T47D (cell line): Measurements from ENCODE around the gene SLC12A2.
A peak's percentile ranks its signal among the peaks of the same experiment; 100 is the strongest.

Source experiments
- DNase-seq, 2 experiments: peaks; one replicate each; pipeline versions ENCODE4 v3.0.0 to v3.0.0-alpha.2; 2011 to 2012; ENCODE audit warnings: low read depth in 1 of 2, low spot score in 1 of 2
- JUND ChIP-seq: IDR thresholded peaks from 2 replicates; pipeline ENCODE4 v1.6.1; 2012; ENCODE audit warnings: low read depth
- in situ Hi-C: cut with HindIII; loops from 2 replicates; pipeline ENCODE4 v1.10.0; 2016; ENCODE audit warnings: low sequenced_read_pairs, low pct_unique_long_range_greater_than_20kb

The SLC12A2 gene

GRCh38 chr5:128197896-128198522, 114.4 kb downstream of the SLC12A2 start:
- no peak for TF ChIP-seq JUND
- in situ Hi-C loops: no loop called here
- DNase-seq: no peak

GRCh38 chr5:128199104-128199503, 115.5 kb downstream of the SLC12A2 start:
- in situ Hi-C loops: no loop called here
- peak in 1 of 2 experiments; percentile 82 for DNase-seq
- TF ChIP-seq JUND: no peak

GRCh38 chr5:128199611-128200010, 116.0 kb downstream of the SLC12A2 start:
- no peak for DNase-seq
- in situ Hi-C loops: no loop called here
- TF ChIP-seq JUND: no peak

- TF ChIP-seq JUND: no peak
- in situ Hi-C loops: no loop called here
- DNase-seq: peak; percentile 62 to 87
Observed at GRCh38 chr5:128201065-128201926, 117.7 kb downstream of the SLC12A2 start.

- DNase-seq: no peak
- TF ChIP-seq JUND: no peak
- in situ Hi-C loops: no loop called here
Observed at GRCh38 chr5:128202320-128202719, 118.8 kb downstream of the SLC12A2 start.

GRCh38 chr5:128208436-128208835, 124.9 kb downstream of the SLC12A2 start:
- in situ Hi-C loops: no loop called here
- DNase-seq: no peak
- no peak for TF ChIP-seq JUND

GRCh38 chr5:128212191-128212806, 128.7 kb downstream of the SLC12A2 start:
- no peak for TF ChIP-seq JUND
- in situ Hi-C loops: no loop called here
- DNase-seq: no peak

- no peak for TF ChIP-seq JUND
- in situ Hi-C loops: no loop called here
- peak; percentile 22 to 77 for DNase-seq
Observed at GRCh38 chr5:128213340-128213739, 129.8 kb downstream of the SLC12A2 start.

GRCh38 chr5:128213833-128214232, 130.3 kb downstream of the SLC12A2 start:
- no peak for TF ChIP-seq JUND
- in situ Hi-C loops: no loop called here
- DNase-seq: peak in 1 of 2 experiments; percentile 11

- no peak for TF ChIP-seq JUND
Observed at GRCh38 chr5:128216285-128216684, 132.7 kb downstream of the SLC12A2 start.

GRCh38 chr5:128216860-128217531, 133.4 kb downstream of the SLC12A2 start:
- in situ Hi-C loops: no loop called here
- DNase-seq: no peak
- no peak for TF ChIP-seq JUND

More at GRCh38 chr5:128216285-128216684, 132.7 kb downstream of the SLC12A2 start:
- DNase-seq: no peak
- in situ Hi-C loops: no loop called here

- DNase-seq: no peak
- TF ChIP-seq JUND: no peak
- in situ Hi-C loops: no loop called here
Observed at GRCh38 chr5:128220841-128221240, 137.3 kb downstream of the SLC12A2 start.

GRCh38 chr5:128224336-128224735, 140.8 kb downstream of the SLC12A2 start:
- no peak for DNase-seq
- TF ChIP-seq JUND: no peak
- in situ Hi-C loops: no loop called here
